ENCODE measurements around the gene MUSTN1.

The MUSTN1 gene

GRCh38 chr3:52843108-52843865, 8.5 kb upstream of the MUSTN1 start:
- no peak for TF ChIP-seq CTCF (IDR thresholded peaks at IDR 0.05; ENCODE audit: control insufficient read depth, extremely low read depth, insufficient read depth)

DNA sequence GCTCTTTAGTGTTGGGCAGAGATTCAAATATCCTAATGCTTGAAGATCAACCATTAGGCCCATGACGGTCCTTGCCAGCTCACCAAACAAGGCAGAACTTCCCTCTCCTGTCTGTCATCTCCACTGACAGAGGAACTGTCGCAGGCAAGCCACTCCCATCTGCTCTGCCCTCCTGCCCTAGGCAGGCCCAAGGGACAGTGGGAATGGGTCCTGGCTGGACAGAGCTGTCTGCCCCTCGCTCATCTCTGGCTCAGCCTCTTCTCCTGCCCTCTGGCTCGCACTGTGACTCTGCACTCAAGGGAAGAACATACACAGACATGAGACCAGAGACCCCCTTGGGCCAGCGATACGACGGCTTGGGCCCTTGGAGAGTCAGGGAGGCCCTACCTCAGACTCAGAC, 7.6 kb upstream of the MUSTN1 start:
- TF ChIP-seq CTCF (IDR thresholded peaks at IDR 0.05; ENCODE audit: control insufficient read depth, extremely low read depth, insufficient read depth): no peak
- H3K4me3 ChIP-seq (ENCODE audit: low read depth, low read length): no peak overlapping the region
- no peak for DNase-seq (ENCODE audit: low read depth)

More at GRCh38 chr3:52843108-52843865, 8.5 kb upstream of the MUSTN1 start:
- DNase-seq (ENCODE audit: low read depth): no peak
- no peak overlapping the region for H3K4me3 ChIP-seq (ENCODE audit: low read depth, low read length)

- no peak for TF ChIP-seq CTCF (IDR thresholded peaks at IDR 0.05; ENCODE audit: control insufficient read depth, extremely low read depth, insufficient read depth)
- no peak overlapping the region for H3K4me3 ChIP-seq (ENCODE audit: low read depth, low read length)
- DNase-seq (ENCODE audit: low read depth): no peak
Measured at GRCh38 chr3:52841981-52842340, 7.1 kb upstream of the MUSTN1 start.

- no peak for TF ChIP-seq CTCF (IDR thresholded peaks at IDR 0.05; ENCODE audit: control insufficient read depth, extremely low read depth, insufficient read depth)
- no peak overlapping the region for H3K4me3 ChIP-seq (ENCODE audit: low read depth, low read length)
- no peak for DNase-seq (ENCODE audit: low read depth)
Measured at GRCh38 chr3:52841211-52841980, 6.6 kb upstream of the MUSTN1 start.

DNA sequence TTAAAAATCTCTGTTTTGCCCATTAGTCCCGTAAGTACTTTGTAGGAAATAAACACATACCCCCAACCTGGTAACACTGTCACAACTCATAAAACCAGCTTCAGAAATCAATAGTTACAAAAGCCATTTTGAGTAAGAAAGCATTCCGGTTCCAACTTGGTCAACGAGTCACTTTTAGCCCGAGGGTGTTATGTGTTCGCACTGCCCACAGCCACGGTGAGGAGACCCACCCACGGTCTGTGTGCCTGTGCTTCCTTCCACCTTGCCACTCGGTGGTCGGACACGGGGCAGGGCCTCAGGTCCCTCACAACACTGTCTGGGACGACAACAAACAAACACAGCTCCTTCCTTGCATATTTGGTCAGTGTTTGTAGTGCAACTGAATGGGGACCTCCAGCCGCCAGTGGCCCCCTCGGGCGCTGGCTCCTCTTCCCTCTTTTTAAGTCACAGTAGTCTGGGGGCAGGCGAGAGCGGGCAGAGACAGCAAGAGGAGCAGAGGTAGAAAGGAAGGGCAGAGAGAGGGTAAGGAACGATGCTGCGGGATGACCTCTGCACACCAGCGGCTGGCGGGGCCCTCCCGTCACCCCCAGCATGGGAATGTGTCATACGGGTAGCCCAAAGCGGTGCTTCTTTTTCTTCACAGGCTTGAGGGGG, 5.2 kb upstream of the MUSTN1 start:
- no peak for DNase-seq (ENCODE audit: low read depth)
- H3K4me3 ChIP-seq (ENCODE audit: low read depth, low read length): no peak overlapping the region
- TF ChIP-seq CTCF (IDR thresholded peaks at IDR 0.05; ENCODE audit: control insufficient read depth, extremely low read depth, insufficient read depth): no peak

GRCh38 chr3:52839268-52839575, 4.4 kb upstream of the MUSTN1 start:
- TF ChIP-seq CTCF (IDR thresholded peaks at IDR 0.05; ENCODE audit: control insufficient read depth, extremely low read depth, insufficient read depth): no peak
- no peak overlapping the region for H3K4me3 ChIP-seq (ENCODE audit: low read depth, low read length)
- no peak for DNase-seq (ENCODE audit: low read depth)
